ENCODE results near the gene MTHFS. TPM values are rescaled to one million over a fixed set of nuclear protein-coding genes. Genes with fewer than 3 reads are reported as not detected.

MTHFS gene
- total and polyA plus RNA-seq, 8 donors = 19.8 to 53.1 (median 28.6) TPM

DNA sequence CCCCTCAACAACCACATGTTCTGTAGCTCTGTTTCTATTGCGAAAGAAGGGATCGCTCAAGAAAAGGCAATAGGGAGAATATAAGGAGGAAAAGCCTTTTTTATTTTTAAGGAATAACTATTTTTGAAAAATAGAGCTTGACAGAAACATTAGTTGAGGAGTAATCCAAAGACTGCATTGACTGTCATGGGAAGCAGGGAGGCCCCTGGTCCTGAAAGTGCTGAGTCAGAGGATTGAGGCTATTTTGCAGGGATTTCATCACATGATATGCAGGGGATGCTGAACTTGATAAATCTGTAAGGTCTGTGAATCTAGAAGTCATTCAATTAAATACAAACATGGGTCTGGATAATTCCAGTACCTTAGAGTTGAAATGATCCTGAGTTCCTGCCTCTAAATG is 92.0 kb downstream of the MTHFS start:
- Histone ChIP-seq H3K4me3 (no peak overlapping the region), H3K27ac (no peak overlapping the region), H3K36me3 (no peaks in the 10 kb centered on the region), H3K9me3 (no peaks in the 10 kb centered on the region), H3K27me3 (no peaks in the 10 kb centered on the region), H3K4me1 (no peaks in the 10 kb centered on the region)
- no peak for ATAC-seq
- DNase-seq = no peak
- WGBS, 2 donors = 95% methylated on average over 2 of the region's 2 CpGs
- TF ChIP-seq, protein P1, sequence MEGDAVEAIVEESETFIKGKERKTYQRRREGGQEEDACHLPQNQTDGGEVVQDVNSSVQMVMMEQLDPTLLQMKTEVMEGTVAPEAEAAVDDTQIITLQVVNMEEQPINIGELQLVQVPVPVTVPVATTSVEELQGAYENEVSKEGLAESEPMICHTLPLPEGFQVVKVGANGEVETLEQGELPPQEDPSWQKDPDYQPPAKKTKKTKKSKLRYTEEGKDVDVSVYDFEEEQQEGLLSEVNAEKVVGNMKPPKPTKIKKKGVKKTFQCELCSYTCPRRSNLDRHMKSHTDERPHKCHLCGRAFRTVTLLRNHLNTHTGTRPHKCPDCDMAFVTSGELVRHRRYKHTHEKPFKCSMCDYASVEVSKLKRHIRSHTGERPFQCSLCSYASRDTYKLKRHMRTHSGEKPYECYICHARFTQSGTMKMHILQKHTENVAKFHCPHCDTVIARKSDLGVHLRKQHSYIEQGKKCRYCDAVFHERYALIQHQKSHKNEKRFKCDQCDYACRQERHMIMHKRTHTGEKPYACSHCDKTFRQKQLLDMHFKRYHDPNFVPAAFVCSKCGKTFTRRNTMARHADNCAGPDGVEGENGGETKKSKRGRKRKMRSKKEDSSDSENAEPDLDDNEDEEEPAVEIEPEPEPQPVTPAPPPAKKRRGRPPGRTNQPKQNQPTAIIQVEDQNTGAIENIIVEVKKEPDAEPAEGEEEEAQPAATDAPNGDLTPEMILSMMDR (IDR thresholded peaks at IDR 0.05) = no peak
- FAIRE-seq = no peak
- intact Hi-C loops (cut with DNase I) = no loop called here

GRCh38 chr15:79798311-79798710 is 98.5 kb downstream of the MTHFS start:
- intact Hi-C loops (cut with DNase I) = no loop called here
- H3K27ac ChIP-seq = no peak overlapping the region
- FAIRE-seq (no peak), ATAC-seq (no peak), DNase-seq (no peak)
- no peaks in the 10 kb centered on the region for H3K36me3 ChIP-seq
- H3K9me3 ChIP-seq = no peaks in the 10 kb centered on the region
- no peak overlapping the region for H3K4me3 ChIP-seq
- no peaks in the 10 kb centered on the region for H3K27me3 ChIP-seq
- no peaks in the 10 kb centered on the region for H3K4me1 ChIP-seq
- TF ChIP-seq, protein P1 (IDR thresholded peaks at IDR 0.05) = no peak
- 80 to 90% methylated on average over 2 of the region's 2 CpGs for WGBS, 2 donors

Other genes starting within 250 kb of the MTHFS start
- 1 to 10 TPM in 4 of 6 donors, under 1 TPM in 1, not detected in 1; 0.20 to 5.2 (median 1.4) TPM for gene BCL2A1, start 74.2 kb upstream of the MTHFS start, total RNA-seq
- gene BCL2A1, start 74.2 kb upstream of the MTHFS start, polyA plus RNA-seq = under 1 TPM; 0.77 to 0.84 TPM
- 10 to 100 TPM; 16.9 to 33.1 (median 18.8) TPM for gene ZFAND6, start 162.7 kb upstream of the MTHFS start, total RNA-seq
- 10 to 100 TPM; 18.3 to 41.5 TPM for gene ZFAND6, start 162.7 kb upstream of the MTHFS start, polyA plus RNA-seq